ENCODE data around the gene NCAPG2. TPM values are rescaled to one million over a fixed set of nuclear protein-coding genes. Genes with fewer than 3 reads are reported as not detected.
A peak's percentile ranks its signal among the peaks of the same experiment; 100 is the strongest.

Gene NCAPG2
- total RNA-seq, 1 experiment from 2014 or later: 99.4 TPM

DNA sequence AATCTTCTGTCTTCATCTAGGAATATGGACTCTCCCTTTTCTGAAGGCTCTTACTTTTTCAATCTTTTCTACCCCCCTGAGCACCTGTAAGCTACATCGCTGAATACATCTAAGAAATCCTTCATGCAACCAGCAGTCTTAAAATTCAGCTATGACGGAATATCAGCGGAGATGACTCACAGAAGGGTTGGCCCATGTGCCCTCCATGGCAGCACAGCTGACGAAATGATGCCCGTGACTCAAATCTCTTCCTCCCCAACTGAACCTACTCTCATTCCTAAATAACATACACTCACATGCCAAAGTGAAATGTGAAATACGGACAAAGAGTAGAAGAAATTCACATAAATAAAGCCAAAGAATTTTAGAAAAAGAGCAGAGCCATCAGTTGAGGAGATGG, 30.3 kb upstream of the NCAPG2 start:
- no peaks in the 10 kb centered on the region for H3K79me1 ChIP-seq (ENCODE audit: insufficient read depth, low read depth, low read length, poor library complexity, severe bottlenecking)
- no peak overlapping the region for H3K27ac ChIP-seq (ENCODE audit: insufficient read length, low read depth, low read length)

More for the DNA sequence above, 30.3 kb upstream of the NCAPG2 start:
- WGBS (ENCODE audit: extremely low coverage, insufficient read length, low lambda C conversion rate): no CpG with 5 or more reads among the region's 6 CpGs
- Mint-ChIP-seq H3K4me3 (no peak overlapping the region), H3K27me3 (ENCODE audit: low read depth) (no peaks in the 10 kb centered on the region; the same call in 1 of the 2 replicates), H3K27ac (peak overlapping the region in 2 of 3 experiments; percentile 1 to 17; a peak in 1 of 7 replicates), H3K36me3 (ENCODE audit: insufficient read depth in 1 of 3, low read depth in 3 of 3) (peaks cover 5 to 52% (median 47%) of the 10 kb centered on the region in 3 experiments; a peak in 6 of 7 replicates), H3K9me3 (no peaks in the 10 kb centered on the region), H3K4me1 (peaks cover 7 to 26% of the 10 kb centered on the region in 2 experiments)
- Histone ChIP-seq H3K23me2 (ENCODE audit: insufficient read length, low read depth, low read length, poor library complexity, severe bottlenecking) (no peaks in the 10 kb centered on the region), H4K5ac (ENCODE audit: insufficient read length, low read depth, low read length) (no peak overlapping the region), H2BK20ac (ENCODE audit: low read depth, low read length, poor library complexity, severe bottlenecking) (no peak overlapping the region), H3K4me2 (ENCODE audit: insufficient read depth, insufficient read length, low read length) (no peak overlapping the region), H4K91ac (ENCODE audit: insufficient read length, low read depth, low read length) (no peak overlapping the region), H2BK12ac (ENCODE audit: insufficient read length, low read depth, low read length) (no peak overlapping the region), H3K23ac (ENCODE audit: insufficient read length, low read depth, low read length) (no peak overlapping the region), H2AK5ac (ENCODE audit: insufficient read length, low read length) (no peak overlapping the region), H2BK5ac (ENCODE audit: insufficient read length, low read length) (no peak overlapping the region), H2BK15ac (ENCODE audit: low read depth, low read length) (no peak overlapping the region), H3K9ac (ENCODE audit: extremely low read depth, insufficient read length, low read length) (no peak overlapping the region), H3K18ac (ENCODE audit: insufficient read length, low read depth, low read length) (no peak overlapping the region), H3K4me1 (ENCODE audit: insufficient read depth, low read length) (no peaks in the 10 kb centered on the region; the same call in 1 of the 2 replicates), H2BK120ac (ENCODE audit: low read depth, low read length, poor library complexity, severe bottlenecking) (no peak overlapping the region), H4K8ac (replicated peaks; ENCODE audit: insufficient read length, low read depth, low read length) (no peak overlapping the region), H3K4ac (ENCODE audit: low read depth, low read length) (no peak overlapping the region), H3K56ac (ENCODE audit: insufficient read length, low read depth, low read length) (no peak overlapping the region), H4K20me1 (ENCODE audit: control insufficient read depth, insufficient read depth, insufficient read length) (no peaks in the 10 kb centered on the region), H3K14ac (ENCODE audit: insufficient read depth, low read length) (no peak overlapping the region), H3T11ph (ENCODE audit: low read length) (no peak overlapping the region), H3K27me3 (ENCODE audit: insufficient read depth, low read length) (no peaks in the 10 kb centered on the region), H2AFZ (ENCODE audit: low read length) (no peak overlapping the region), H3K79me2 (ENCODE audit: insufficient read depth, low read length) (no peaks in the 10 kb centered on the region), H3K9me3 (ENCODE audit: control insufficient read depth, low read depth, low read length) (no peaks in the 10 kb centered on the region)
- TF ChIP-seq, protein P1, sequence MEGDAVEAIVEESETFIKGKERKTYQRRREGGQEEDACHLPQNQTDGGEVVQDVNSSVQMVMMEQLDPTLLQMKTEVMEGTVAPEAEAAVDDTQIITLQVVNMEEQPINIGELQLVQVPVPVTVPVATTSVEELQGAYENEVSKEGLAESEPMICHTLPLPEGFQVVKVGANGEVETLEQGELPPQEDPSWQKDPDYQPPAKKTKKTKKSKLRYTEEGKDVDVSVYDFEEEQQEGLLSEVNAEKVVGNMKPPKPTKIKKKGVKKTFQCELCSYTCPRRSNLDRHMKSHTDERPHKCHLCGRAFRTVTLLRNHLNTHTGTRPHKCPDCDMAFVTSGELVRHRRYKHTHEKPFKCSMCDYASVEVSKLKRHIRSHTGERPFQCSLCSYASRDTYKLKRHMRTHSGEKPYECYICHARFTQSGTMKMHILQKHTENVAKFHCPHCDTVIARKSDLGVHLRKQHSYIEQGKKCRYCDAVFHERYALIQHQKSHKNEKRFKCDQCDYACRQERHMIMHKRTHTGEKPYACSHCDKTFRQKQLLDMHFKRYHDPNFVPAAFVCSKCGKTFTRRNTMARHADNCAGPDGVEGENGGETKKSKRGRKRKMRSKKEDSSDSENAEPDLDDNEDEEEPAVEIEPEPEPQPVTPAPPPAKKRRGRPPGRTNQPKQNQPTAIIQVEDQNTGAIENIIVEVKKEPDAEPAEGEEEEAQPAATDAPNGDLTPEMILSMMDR (conservative IDR thresholded peaks at IDR 0.05): no peak
- no peak for DNase-seq
